Endothelial cell (in vitro differentiated cells): ENCODE results near the gene SLC26A2. TPM values are rescaled to one million over a fixed set of nuclear protein-coding genes. Genes with fewer than 3 reads are reported as not detected.

Source experiments
- DNase-seq: peaks from one replicate; pipeline ENCODE4 v3.0.0; 2021; ENCODE audit warnings: low spot score
- H3K27ac Mint-ChIP-seq: one replicate; pipeline ENCODE4 v1.8.0; 2021; ENCODE audit warnings: mixed read lengths, inconsistent platforms; ENCODE audit not compliant: unreplicated experiment
- H3K27me3 Mint-ChIP-seq: one replicate; pipeline ENCODE4 v1.8.0; 2021; ENCODE audit warnings: mild to moderate bottlenecking, moderate library complexity, mixed read lengths, inconsistent platforms; ENCODE audit not compliant: unreplicated experiment
- H3K36me3 Mint-ChIP-seq: one replicate; pipeline ENCODE4 v1.8.0; 2021; ENCODE audit warnings: mild to moderate bottlenecking, low read depth, mixed read lengths, inconsistent platforms; ENCODE audit not compliant: unreplicated experiment
- H3K4me1 Mint-ChIP-seq: one replicate; pipeline ENCODE4 v1.8.0; 2021; ENCODE audit warnings: mild to moderate bottlenecking, mixed read lengths, inconsistent platforms; ENCODE audit not compliant: unreplicated experiment
- H3K4me3 Mint-ChIP-seq: one replicate; pipeline ENCODE4 v1.8.0; 2021; ENCODE audit warnings: mild to moderate bottlenecking, mixed read lengths, inconsistent platforms; ENCODE audit not compliant: unreplicated experiment
- H3K9me3 Mint-ChIP-seq: one replicate; pipeline ENCODE4 v1.8.0; 2021; ENCODE audit warnings: mixed read lengths, inconsistent platforms; ENCODE audit not compliant: unreplicated experiment
- CTCF ChIP-seq: fragments of 200-600 bp; sonication (generic); IDR thresholded peaks from one replicate; pipeline ENCODE4 v1.5.0; 2021; ENCODE audit warnings: antibody characterized with exemption; ENCODE audit not compliant: unreplicated experiment
- total RNA-seq: library from RNA; stranded (reverse); fragmentation: NEBNext Ultra II Directional; extraction: Animal tissue kit (Norgen Biotek cat#: 25700); gene quantifications from one replicate; pipeline ENCODE4 v1.2.1, GENCODE V29; 2021; ENCODE audit not compliant: unreplicated experiment

The SLC26A2 gene
- total RNA-seq, 1 donor from 2014 or later: 22.2 TPM

DNA sequence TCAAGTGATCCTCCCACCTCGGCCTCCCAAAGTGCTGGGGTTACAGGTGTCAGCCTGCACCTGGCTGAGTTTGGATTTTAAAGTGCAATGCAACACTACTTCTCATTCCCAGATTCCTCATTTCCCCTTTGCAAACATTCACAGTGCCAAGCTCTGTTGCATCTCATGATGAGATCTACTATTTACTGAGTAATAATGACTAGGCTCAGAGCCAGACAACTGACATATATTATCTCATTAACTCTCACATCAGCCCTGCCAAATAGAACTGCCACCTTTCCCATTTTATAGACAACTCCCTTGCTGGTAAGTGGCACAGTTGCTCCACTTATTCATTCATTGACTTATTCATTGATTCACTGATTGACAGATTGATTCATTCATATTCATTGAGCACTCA is 22.9 kb upstream of the SLC26A2 start:
- H3K27ac Mint-ChIP-seq: no peak overlapping the region
- H3K9me3 Mint-ChIP-seq: no peaks in the 10 kb centered on the region
- no peak for DNase-seq
- H3K36me3 Mint-ChIP-seq: no peaks in the 10 kb centered on the region
- TF ChIP-seq CTCF: no peak
- no peak overlapping the region for H3K4me3 Mint-ChIP-seq
- peaks cover 32% of the 10 kb centered on the region for H3K4me1 Mint-ChIP-seq
- H3K27me3 Mint-ChIP-seq: peaks cover 4% of the 10 kb centered on the region

DNA sequence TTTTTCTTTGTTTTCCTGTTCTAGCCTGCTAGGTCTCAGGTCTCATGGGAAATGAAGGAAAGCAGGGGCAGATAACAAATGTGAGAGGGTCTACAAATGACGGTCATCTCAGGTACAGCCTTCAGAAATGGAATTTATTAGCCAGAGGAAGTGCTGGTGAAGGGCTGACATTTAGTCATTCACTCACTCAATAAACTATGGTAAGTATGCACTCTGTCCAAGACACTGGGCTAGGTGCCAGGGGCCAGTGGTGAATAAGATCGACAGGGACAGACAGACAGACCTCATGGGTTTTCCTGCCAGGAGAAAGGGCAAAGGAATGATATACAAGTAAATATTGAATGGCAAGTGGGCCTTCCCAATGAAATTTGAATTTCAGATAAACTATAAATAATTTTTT is 22.3 kb upstream of the SLC26A2 start:
- Mint-ChIP-seq H3K4me3 (no peak overlapping the region), H3K9me3 (no peaks in the 10 kb centered on the region), H3K27ac (no peak overlapping the region), H3K4me1 (peaks cover 38% of the 10 kb centered on the region), H3K36me3 (no peaks in the 10 kb centered on the region), H3K27me3 (peaks cover 4% of the 10 kb centered on the region)
- TF ChIP-seq CTCF: no peak
- no peak for DNase-seq

DNA sequence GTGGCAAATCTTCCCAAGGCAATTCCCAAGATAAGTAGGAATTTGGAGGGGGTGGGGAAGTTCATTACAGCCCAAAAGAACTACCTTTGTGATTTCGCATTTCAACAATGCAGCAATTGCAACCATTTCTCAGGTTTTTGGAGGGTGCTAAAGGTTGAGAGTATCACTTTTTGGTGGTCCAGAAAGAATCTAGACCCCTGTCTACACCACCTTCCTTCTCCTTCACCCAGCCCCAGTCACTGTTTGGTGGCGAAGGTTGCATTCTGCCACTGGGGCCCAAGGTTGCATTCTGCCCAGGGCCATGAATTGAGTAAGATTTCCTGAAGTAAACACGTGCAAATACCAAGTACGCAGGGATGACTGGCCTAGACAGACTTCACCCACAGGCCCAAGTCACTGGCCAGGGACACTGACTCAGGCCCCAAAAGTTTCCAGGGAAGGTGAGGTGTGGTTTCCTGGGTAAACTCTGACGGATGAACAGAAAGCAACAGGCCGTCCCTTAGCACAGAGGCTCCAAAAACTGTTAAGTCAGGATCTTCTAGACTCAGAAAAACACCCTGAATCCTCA is 21.7 kb upstream of the SLC26A2 start:
- no peaks in the 10 kb centered on the region for H3K9me3 Mint-ChIP-seq
- H3K27me3 Mint-ChIP-seq: peaks cover 4% of the 10 kb centered on the region
- DNase-seq: no peak
- H3K4me1 Mint-ChIP-seq: peaks cover 42% of the 10 kb centered on the region
- no peak overlapping the region for H3K27ac Mint-ChIP-seq
- no peaks in the 10 kb centered on the region for H3K36me3 Mint-ChIP-seq
- no peak overlapping the region for H3K4me3 Mint-ChIP-seq
- no peak for TF ChIP-seq CTCF

DNA sequence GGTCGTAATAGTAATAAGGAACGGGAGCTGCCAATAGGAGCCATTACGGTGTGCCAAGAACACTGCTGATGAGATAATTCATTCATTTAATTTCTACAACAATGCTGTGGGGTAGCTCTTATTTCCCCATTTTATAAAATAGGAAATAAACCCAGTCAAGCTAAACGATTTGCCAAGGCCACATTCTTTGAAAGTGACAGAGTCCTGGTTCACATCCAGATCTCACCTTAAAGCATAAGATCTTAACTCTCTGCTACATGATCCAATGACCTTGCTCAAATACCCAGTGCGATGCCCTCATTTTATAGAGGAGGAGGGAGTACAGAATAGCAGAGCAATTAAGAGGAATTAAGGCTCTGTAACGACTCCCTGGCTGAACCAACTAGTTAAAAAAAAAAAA is 21.0 kb upstream of the SLC26A2 start:
- TF ChIP-seq CTCF: no peak
- Mint-ChIP-seq H3K27me3 (peaks cover 4% of the 10 kb centered on the region), H3K4me1 (peaks cover 42% of the 10 kb centered on the region), H3K27ac (no peak overlapping the region), H3K9me3 (no peaks in the 10 kb centered on the region), H3K4me3 (no peak overlapping the region), H3K36me3 (no peaks in the 10 kb centered on the region)
- DNase-seq: no peak

- no peak overlapping the region for H3K4me3 Mint-ChIP-seq
- no peak for DNase-seq
- TF ChIP-seq CTCF: no peak
- no peaks in the 10 kb centered on the region for H3K9me3 Mint-ChIP-seq
- peaks cover 42% of the 10 kb centered on the region for H3K4me1 Mint-ChIP-seq
- H3K27me3 Mint-ChIP-seq: peaks cover 4% of the 10 kb centered on the region
- no peaks in the 10 kb centered on the region for H3K36me3 Mint-ChIP-seq
- H3K27ac Mint-ChIP-seq: no peak overlapping the region
Measured at GRCh38 chr5:149940077-149940574, 20.4 kb upstream of the SLC26A2 start.
